Measurements from ENCODE around the gene KYAT1.

- no peak for TF ChIP-seq CTCF (conservative IDR thresholded peaks at IDR 0.05)
- TF ChIP-seq EZH2 (IDR thresholded peaks at IDR 0.05; ENCODE audit: low read depth), result no peak
Observed at GRCh38 chr9:128860937-128861336, 20.8 kb downstream of the KYAT1 start.

All from PC-9 (cell line).